Osteoblast (primary cell): Measurements from ENCODE around the gene TMEM63A. TPM values are rescaled to one million over a fixed set of nuclear protein-coding genes. Genes with fewer than 3 reads are reported as not detected.
A peak's percentile ranks its signal among the peaks of the same experiment; 100 is the strongest.

Source experiments
- DNase-seq: peaks from one replicate; pipeline ENCODE4 v3.0.0; 2011; ENCODE audit warnings: low spot score, mixed read lengths; ENCODE audit not compliant: insufficient read length; ENCODE audit errors: missing footprints
- H2AFZ ChIP-seq: 2 replicates; pipeline ENCODE4 v1.6.0; 2011; ENCODE audit warnings: mild to moderate bottlenecking, low read length
- H3K27ac ChIP-seq: 2 replicates; pipeline ENCODE4 v1.5.1; 2011; ENCODE audit warnings: mild to moderate bottlenecking, low read depth, low read length, moderate library complexity
- H3K27me3 ChIP-seq: 2 replicates; pipeline ENCODE4 v1.6.0; 2012; ENCODE audit warnings: mild to moderate bottlenecking, control low read depth, inconsistent platforms, low read length, moderate library complexity; ENCODE audit not compliant: insufficient read depth
- H3K36me3 ChIP-seq: 2 replicates; pipeline ENCODE4 v1.5.1; 2011; ENCODE audit warnings: mild to moderate bottlenecking, low read length, control low read depth, moderate library complexity; ENCODE audit not compliant: insufficient read depth
- H3K4me1 ChIP-seq: 2 replicates; pipeline ENCODE4 v1.5.1; 2011; ENCODE audit warnings: mild to moderate bottlenecking, low read length, control low read depth, moderate library complexity; ENCODE audit not compliant: insufficient read depth
- H3K4me2 ChIP-seq: 2 replicates; pipeline ENCODE4 v1.6.0; 2011; ENCODE audit warnings: mild to moderate bottlenecking, low read length; ENCODE audit not compliant: insufficient read depth
- H3K4me3 ChIP-seq: fragments of 200-600 bp; sonication (generic); 3 replicates; pipeline ENCODE4 v1.5.1; 2012; ENCODE audit warnings: mild to moderate bottlenecking, low read length, inconsistent platforms; ENCODE audit not compliant: insufficient read depth
- H3K79me2 ChIP-seq: 2 replicates; pipeline ENCODE4 v1.6.0; 2012; ENCODE audit warnings: mild to moderate bottlenecking, low read length, control low read depth, inconsistent platforms; ENCODE audit not compliant: insufficient read depth
- H3K9me3 ChIP-seq: 2 replicates; pipeline ENCODE4 v1.5.1; 2011; ENCODE audit warnings: low read depth, low read length, control low read depth
- H4K20me1 ChIP-seq: 2 replicates; pipeline ENCODE4 v1.6.0; 2012; ENCODE audit warnings: mild to moderate bottlenecking, low read length, control low read depth; ENCODE audit not compliant: insufficient read depth
- CTCF ChIP-seq: IDR thresholded peaks from 2 replicates; pipeline ENCODE4 v1.5.1; 2011; ENCODE audit warnings: mild to moderate bottlenecking, low read depth, low read length, moderate library complexity; ENCODE audit errors: extremely low read depth
- total RNA-seq: library from RNA; depleted of rRNA; stranded (reverse); fragments of >200 nt; gene quantifications from 2 replicates; pipeline ENCODE4 v1.2.3, GENCODE V29; 2012

TMEM63A gene
- total RNA-seq, 1 donor, result 23.2 TPM

- H2AFZ ChIP-seq, result peak overlapping the region; percentile 89
- H3K4me1 ChIP-seq, result peaks cover 5% of the 10 kb centered on the region
- no peaks in the 10 kb centered on the region for H3K36me3 ChIP-seq
- no peaks in the 10 kb centered on the region for H4K20me1 ChIP-seq
- H3K79me2 ChIP-seq, result peaks cover 5% of the 10 kb centered on the region
- no peaks in the 10 kb centered on the region for H3K27me3 ChIP-seq
- no peak for DNase-seq
- no peak overlapping the region for H3K27ac ChIP-seq
- H3K4me2 ChIP-seq, result no peak overlapping the region
- no peak for TF ChIP-seq CTCF
- no peaks in the 10 kb centered on the region for H3K9me3 ChIP-seq
- H3K4me3 ChIP-seq, result no peak overlapping the region
Measured at GRCh38 chr1:225928186-225929175, 46.3 kb upstream of the TMEM63A start.

GRCh38 chr1:225926551-225927113 is 44.5 kb upstream of the TMEM63A start:
- Histone ChIP-seq H3K4me3 (no peak overlapping the region), H3K79me2 (peaks cover 24% of the 10 kb centered on the region), H3K27me3 (no peaks in the 10 kb centered on the region), H2AFZ (peak overlapping the region; percentile 97), H3K36me3 (peaks cover 12% of the 10 kb centered on the region), H4K20me1 (peaks cover 6% of the 10 kb centered on the region), H3K4me2 (no peak overlapping the region), H3K27ac (peak overlapping the region; percentile 48), H3K4me1 (peaks cover 12% of the 10 kb centered on the region), H3K9me3 (no peaks in the 10 kb centered on the region)
- no peak for TF ChIP-seq CTCF
- DNase-seq, result no peak

- peaks cover 17% of the 10 kb centered on the region for H3K4me1 ChIP-seq
- no peaks in the 10 kb centered on the region for H3K27me3 ChIP-seq
- H3K79me2 ChIP-seq, result peaks cover 29% of the 10 kb centered on the region
- peaks cover 12% of the 10 kb centered on the region for H4K20me1 ChIP-seq
- peak within 1 kb of the TSS; percentile 99 for H3K4me3 ChIP-seq
- H2AFZ ChIP-seq, result peak within 1 kb of the TSS; percentile 91
- no peak for TF ChIP-seq CTCF
- peaks cover 12% of the 10 kb centered on the region for H3K36me3 ChIP-seq
- no peaks in the 10 kb centered on the region for H3K9me3 ChIP-seq
- H3K4me2 ChIP-seq, result peak within 1 kb of the TSS; percentile 96
- peak; percentile 100 for DNase-seq
- H3K27ac ChIP-seq, result peak within 1 kb of the TSS; percentile 86
Measured at GRCh38 chr1:225923692-225924555, 41.7 kb upstream of the TMEM63A start, which contains the start of gene PYCR2. PYCR2 (minus strand) TSS chr1:225924250; CDS start chr1:225924110, 140 bp downstream.
